Activated B cell treated with CpG ODN at 0.5 μM for 24 hours (primary cell): Measurements from ENCODE around the gene VSX2. TPM values are rescaled to one million over a fixed set of nuclear protein-coding genes. Genes with fewer than 3 reads are reported as not detected.

Experiments
- ATAC-seq: fragments of 200-7000 bp; cut with Tn5 transposase; one replicate; pipeline ENCODE4 v1.10.0; 2021; ENCODE audit warnings: low read depth, mild to moderate bottlenecking, moderate library complexity
- CTCF ChIA-PET: fragments of 350-600 bp; sonication (Branson Sonifier 250); formaldehyde crosslinking; loops from one replicate; lab custom pipeline; 2021; ENCODE audit warnings: antibody characterized with exemption; lab: Charles Lee
- POLR2A ChIA-PET: fragments of 350-600 bp; sonication (Branson Sonifier 250); formaldehyde crosslinking; loops from one replicate; lab custom pipeline; 2021; ENCODE audit warnings: antibody characterized with exemption; lab: Charles Lee
- DNase-seq: peaks from one replicate; pipeline ENCODE4 v3.0.0; 2022
- H3K27ac Mint-ChIP-seq: one replicate; pipeline ENCODE4 v1.8.0; 2020; ENCODE audit warnings: mixed read lengths
- H3K27me3 Mint-ChIP-seq: one replicate; pipeline ENCODE4 v1.8.0; 2021; ENCODE audit warnings: mixed read lengths
- H3K36me3 Mint-ChIP-seq: one replicate; pipeline ENCODE4 v1.8.0; 2021; ENCODE audit warnings: low read depth, mixed read lengths
- H3K4me1 Mint-ChIP-seq: one replicate; pipeline ENCODE4 v1.8.0; 2021; ENCODE audit warnings: mixed read lengths
- H3K4me3 Mint-ChIP-seq: one replicate; pipeline ENCODE4 v1.8.0; 2020; ENCODE audit warnings: mild to moderate bottlenecking, mixed read lengths
- H3K9me3 Mint-ChIP-seq: one replicate; pipeline ENCODE4 v1.8.0; 2020; ENCODE audit warnings: mixed read lengths
- intact Hi-C: fragments of 100-400 bp; cut with micrococcal nuclease; formaldehyde crosslinking; loops from one replicate; pipeline ENCODE4 v1.15.1; 2024
- total RNA-seq: library from RNA; stranded (reverse); gene quantifications from 2 replicates; pipeline ENCODE4 v1.2.3, GENCODE V29; 2022
- TF ChIP-seq, protein P1 (sequence below): fragments of 200-600 bp; IDR thresholded peaks from one replicate; pipeline ENCODE4 v1.8.0; 2022; ENCODE audit warnings: antibody characterized with exemption, mild to moderate bottlenecking

The VSX2 gene
- total RNA-seq, 1 donor from 2014 or later, result not detected

DNA sequence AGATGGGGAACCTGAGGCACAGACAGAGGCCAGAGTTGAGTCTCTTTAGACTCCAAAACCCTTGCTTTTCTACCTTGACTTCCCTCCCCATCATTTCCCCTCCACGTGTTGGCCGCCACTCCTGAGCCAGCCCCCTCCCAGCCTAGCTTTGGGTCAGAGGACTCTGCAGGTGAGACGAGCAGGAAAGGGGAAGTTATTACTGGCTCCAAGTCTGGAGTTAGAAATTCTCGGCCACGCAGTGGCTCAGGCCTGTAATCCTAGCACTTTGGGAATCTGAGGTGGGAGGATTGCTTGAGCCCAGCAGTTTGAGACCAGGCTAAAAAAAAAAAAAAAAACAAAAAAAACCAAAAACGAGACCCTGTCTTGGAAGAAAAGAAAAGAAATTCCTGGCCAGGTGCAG lies 8.8 kb downstream of the VSX2 start:
- CTCF ChIA-PET, result interaction anchor here (2.0 kb wide), 1 partner anchor 9 kb away, joined by 5 read pairs; no protein-coding TSS in a partner anchor
- DNase-seq, result no peak
- no peak overlapping the region for H3K27ac Mint-ChIP-seq
- H3K9me3 Mint-ChIP-seq, result no peaks in the 10 kb centered on the region
- intact Hi-C loops, result no loop called here
- TF ChIP-seq, protein P1, sequence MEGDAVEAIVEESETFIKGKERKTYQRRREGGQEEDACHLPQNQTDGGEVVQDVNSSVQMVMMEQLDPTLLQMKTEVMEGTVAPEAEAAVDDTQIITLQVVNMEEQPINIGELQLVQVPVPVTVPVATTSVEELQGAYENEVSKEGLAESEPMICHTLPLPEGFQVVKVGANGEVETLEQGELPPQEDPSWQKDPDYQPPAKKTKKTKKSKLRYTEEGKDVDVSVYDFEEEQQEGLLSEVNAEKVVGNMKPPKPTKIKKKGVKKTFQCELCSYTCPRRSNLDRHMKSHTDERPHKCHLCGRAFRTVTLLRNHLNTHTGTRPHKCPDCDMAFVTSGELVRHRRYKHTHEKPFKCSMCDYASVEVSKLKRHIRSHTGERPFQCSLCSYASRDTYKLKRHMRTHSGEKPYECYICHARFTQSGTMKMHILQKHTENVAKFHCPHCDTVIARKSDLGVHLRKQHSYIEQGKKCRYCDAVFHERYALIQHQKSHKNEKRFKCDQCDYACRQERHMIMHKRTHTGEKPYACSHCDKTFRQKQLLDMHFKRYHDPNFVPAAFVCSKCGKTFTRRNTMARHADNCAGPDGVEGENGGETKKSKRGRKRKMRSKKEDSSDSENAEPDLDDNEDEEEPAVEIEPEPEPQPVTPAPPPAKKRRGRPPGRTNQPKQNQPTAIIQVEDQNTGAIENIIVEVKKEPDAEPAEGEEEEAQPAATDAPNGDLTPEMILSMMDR, result no peak
- H3K4me3 Mint-ChIP-seq, result no peak overlapping the region
- ATAC-seq, result no peak
- H3K36me3 Mint-ChIP-seq, result no peaks in the 10 kb centered on the region
- POLR2A ChIA-PET, result interaction anchor here (0.7 kb wide), 2 partner anchors 34 to 102 kb away, joined by 3 to 6 read pairs; no protein-coding TSS in a partner anchor
- peaks cover 56% of the 10 kb centered on the region for H3K27me3 Mint-ChIP-seq
- H3K4me1 Mint-ChIP-seq, result peaks cover 5% of the 10 kb centered on the region

DNA sequence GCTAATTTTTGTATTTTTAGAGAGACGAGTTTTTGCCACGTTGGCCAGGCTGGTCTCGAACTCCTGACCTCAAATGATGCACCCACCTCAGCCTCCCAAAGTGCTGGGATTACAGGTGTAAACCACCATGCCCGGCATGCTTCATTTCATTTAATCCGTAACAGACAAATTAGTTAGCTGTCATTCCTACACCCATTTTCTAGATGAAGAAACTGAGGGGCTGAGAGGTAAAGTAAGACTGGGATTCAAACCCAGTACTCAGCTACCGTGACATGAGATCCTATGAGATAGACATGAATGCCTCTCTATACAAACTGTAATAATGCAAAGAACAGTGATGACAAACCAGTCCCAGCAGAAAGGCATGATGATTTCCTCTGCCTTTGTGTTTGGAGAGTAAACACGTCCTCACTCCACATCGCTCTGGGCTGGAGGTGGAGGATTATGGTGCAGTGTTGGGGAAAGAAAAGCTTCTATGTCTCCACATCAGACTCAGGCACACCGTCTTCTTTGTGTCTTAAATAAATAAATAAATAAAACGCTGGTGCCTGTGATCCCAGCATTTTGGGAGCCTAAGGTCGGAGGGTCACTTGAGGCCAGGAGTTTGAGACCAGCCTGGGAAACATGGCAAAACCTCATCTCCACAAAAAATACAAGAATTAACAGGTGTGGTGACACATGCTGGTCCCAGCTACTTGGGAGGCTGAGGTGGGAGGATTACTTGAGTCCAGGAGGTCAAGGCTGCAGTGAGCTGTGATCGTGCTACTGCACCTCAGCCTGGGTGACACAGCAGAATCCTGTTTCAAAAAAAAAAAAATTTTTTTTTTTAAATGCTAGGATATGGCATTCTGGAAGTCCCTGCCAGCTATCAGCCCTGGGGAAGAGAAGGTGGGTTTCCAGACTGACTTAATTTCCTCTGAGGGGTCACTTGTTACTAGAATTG lies 10.5 kb downstream of the VSX2 start:
- no peaks in the 10 kb centered on the region for H3K36me3 Mint-ChIP-seq
- intact Hi-C loops, result no loop called here
- ATAC-seq (no peak), DNase-seq (no peak)
- ChIA-PET POLR2A (interaction anchor here (1.2 kb wide), 1 partner anchor 12 kb away, joined by 4 read pairs; no protein-coding TSS in a partner anchor), CTCF (interaction anchor here (1.2 kb wide), 1 partner anchor 137 kb away, joined by 4 read pairs; no protein-coding TSS in a partner anchor)
- no peak overlapping the region for H3K27ac Mint-ChIP-seq
- peaks cover 5% of the 10 kb centered on the region for H3K4me1 Mint-ChIP-seq
- H3K9me3 Mint-ChIP-seq, result no peaks in the 10 kb centered on the region
- TF ChIP-seq, protein P1, result no peak
- H3K4me3 Mint-ChIP-seq, result no peak overlapping the region
- peaks cover 45% of the 10 kb centered on the region for H3K27me3 Mint-ChIP-seq

DNA sequence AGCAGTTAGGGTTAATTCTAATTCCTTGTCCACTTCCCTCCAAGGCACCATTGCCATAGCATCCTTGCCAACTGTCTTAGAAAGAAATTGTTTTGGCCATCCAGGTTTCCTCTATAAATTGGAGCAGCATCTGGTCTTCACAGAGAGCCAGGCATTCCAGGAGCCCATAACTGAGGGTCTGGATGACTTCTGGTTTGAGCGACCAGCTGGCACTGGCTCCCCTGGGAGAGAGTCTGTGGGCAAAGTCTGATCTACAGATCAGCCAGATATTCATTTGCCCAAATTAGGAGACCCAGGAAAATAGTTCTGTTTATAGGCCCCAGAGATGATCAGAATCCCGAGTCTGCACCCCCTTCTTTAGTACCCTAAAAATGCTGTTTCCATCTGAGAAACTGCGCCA lies 16.0 kb downstream of the VSX2 start:
- Mint-ChIP-seq H3K9me3 (no peaks in the 10 kb centered on the region), H3K27me3 (peaks cover 21% of the 10 kb centered on the region), H3K4me1 (peaks cover 17% of the 10 kb centered on the region), H3K36me3 (no peaks in the 10 kb centered on the region), H3K4me3 (no peak overlapping the region), H3K27ac (no peak overlapping the region)
- DNase-seq, result no peak
- POLR2A ChIA-PET, result no interaction called here
- intact Hi-C loops, result no loop called here
- CTCF ChIA-PET, result no interaction called here
- no peak for ATAC-seq
- TF ChIP-seq, protein P1, result no peak

DNA sequence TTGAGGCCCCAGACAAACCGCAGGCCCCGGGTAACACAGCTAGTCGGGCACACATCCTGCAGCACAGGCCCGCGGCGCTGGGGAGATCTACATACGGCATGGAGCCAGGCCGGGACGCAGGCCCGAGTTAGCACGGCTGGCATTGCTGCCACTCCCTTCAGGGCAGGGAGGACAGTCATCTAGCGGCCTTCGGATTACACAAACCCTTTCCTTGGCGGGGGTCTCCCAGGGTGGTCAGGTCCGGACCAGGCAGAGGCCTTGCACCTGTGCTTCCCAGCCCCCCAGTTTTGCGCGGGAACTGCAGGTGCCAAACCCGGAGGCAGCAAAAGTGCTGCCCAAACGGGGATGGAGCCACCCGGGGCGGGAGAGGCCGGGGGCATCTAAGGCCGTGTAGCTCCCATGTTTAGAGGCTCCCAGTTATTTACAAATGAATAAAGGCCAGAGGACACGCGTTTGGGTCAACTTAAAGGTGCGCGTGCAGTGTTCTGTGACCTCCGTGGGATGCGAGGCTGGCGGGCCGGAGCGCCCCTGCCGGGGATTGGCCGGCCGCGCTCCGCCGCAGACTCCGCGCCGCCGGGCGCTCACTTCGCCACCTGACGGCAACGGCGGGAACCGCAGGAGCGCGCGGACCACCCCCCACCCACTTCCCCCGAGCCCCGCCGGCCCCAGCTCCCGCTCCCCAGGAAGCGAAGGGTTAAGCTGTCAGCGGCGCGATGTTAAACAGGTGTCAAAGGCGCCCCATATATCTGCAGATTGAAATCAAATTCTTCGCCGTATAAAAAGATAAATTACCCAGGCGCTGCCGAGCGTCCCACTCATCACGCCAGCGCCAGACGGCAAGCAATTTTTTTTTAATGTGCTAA lies 18.1 kb downstream of the VSX2 start:
- H3K4me1 Mint-ChIP-seq, result peaks cover 12% of the 10 kb centered on the region
- DNase-seq (peak; percentile 63), ATAC-seq (peak; percentile 97)
- H3K27me3 Mint-ChIP-seq, result peaks cover 11% of the 10 kb centered on the region
- ChIA-PET POLR2A (interaction anchor here (0.6 to 0.7 kb wide), 2 partner anchors 172 to 1211 kb away, joined by 3 to 10 read pairs; no protein-coding TSS in a partner anchor), CTCF (interaction anchor here (0.7 to 1.4 kb wide), 4 partner anchors 9 to 145 kb away, joined by 3 to 5 read pairs (median 4); no protein-coding TSS in a partner anchor)
- peak overlapping the region; percentile 81 for H3K4me3 Mint-ChIP-seq
- H3K9me3 Mint-ChIP-seq, result no peaks in the 10 kb centered on the region
- no peak overlapping the region for H3K27ac Mint-ChIP-seq
- TF ChIP-seq, protein P1, result peak; percentile 70
- intact Hi-C loops, result loop anchor here (1.0 to 2.0 kb wide), 2 partner anchors 45 to 146 kb away; partner anchors contain the start of gene ABCD4
- H3K36me3 Mint-ChIP-seq, result no peaks in the 10 kb centered on the region
